HG03571 (cell line): ENCODE measurements around the gene DBNDD1.
"Not testable (repeated sequence)": the region's sequence is repeated elsewhere in the genome, so short reads cannot be mapped to it uniquely, and the experiment has no call there.

Source experiments
- ATAC-seq: cut with Tn5 transposase; IDR thresholded peaks from one replicate; pipeline ENCODE4 v1.9.1; 2021; ENCODE audit not compliant: unreplicated experiment

DBNDD1 gene

DNA sequence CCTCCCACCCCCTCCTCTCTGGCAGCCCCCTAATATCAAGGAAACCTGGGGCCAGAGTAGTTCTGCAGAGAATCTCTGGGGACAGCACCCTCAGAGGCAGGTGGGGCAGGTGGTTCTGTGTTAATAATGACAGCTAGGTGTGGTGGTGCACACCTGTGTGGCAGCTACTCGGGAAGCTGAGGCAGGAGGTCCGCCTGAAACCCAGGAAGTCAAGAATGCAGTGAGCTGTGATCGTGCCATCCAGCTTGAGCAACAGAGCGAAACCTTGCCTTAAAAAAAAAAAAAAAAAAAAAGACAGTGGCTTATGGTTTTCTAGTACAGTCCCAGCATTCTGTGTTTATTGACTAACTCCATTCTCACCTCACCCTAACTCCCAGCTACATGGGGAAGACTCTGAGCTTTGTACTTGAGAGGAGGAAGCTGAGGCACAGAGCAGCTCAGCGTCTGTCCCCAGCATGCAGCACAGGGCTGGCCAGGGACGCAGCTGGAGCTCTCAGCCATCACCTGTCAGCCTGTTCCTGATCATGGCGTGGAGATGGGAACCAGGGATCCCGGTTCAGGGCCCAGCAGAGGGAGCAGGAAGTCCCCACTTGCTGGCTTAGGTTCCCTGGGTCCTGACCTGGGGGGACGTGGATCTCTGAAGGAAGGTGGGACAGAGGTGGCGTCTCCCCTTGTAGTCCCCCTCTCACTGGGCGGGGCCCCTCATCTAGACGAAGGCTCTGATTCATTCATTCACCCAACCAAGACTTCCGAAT, 6.1 kb downstream of the DBNDD1 start:
- no peak for ATAC-seq

DNA sequence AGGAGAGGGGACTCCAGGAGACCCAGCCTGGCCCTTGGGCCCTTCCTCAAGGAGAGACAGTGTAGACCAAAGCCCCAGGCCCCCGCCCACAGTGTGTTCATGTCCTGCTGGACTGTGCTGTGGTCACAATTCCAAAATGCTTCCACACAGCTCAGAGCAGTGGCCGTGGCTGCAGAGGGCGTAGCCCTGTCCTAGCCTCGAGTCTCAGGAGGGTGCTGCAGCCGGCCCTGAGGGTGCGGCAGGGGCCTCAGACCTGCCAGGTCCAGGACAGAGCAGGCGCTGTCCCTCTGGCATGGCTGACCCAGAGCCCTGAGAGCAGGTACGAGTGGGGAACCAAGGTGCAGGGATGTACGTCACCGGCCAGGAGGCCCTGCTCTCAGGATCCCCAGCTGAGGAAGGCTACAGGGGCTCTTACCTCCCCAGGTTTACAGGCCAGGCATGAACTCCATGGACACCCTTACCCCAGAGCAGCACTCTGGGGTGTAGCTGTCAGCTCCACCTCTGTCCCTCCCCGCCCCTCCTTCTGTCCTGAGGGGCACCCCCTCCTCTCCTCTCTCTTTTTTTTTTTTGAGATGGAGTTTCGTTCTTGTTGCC, 7.3 kb downstream of the DBNDD1 start:
- no peak for ATAC-seq

DNA sequence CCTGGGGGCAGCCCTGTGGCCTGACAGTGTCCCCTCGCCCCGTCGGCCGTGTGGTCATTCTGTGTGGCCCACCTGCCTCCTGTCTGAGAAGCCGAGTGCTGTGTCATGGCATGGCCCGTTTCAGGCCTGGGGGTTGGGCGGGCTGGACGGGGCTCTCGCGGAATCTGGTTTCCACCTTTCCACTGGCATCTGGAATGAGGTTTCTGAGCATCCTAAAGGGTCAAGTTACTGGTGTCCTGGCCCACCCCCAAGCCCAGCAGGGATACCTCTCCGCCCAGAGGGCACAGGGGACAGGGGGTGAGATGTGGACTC, 7.8 kb downstream of the DBNDD1 start:
- no peak for ATAC-seq

DNA sequence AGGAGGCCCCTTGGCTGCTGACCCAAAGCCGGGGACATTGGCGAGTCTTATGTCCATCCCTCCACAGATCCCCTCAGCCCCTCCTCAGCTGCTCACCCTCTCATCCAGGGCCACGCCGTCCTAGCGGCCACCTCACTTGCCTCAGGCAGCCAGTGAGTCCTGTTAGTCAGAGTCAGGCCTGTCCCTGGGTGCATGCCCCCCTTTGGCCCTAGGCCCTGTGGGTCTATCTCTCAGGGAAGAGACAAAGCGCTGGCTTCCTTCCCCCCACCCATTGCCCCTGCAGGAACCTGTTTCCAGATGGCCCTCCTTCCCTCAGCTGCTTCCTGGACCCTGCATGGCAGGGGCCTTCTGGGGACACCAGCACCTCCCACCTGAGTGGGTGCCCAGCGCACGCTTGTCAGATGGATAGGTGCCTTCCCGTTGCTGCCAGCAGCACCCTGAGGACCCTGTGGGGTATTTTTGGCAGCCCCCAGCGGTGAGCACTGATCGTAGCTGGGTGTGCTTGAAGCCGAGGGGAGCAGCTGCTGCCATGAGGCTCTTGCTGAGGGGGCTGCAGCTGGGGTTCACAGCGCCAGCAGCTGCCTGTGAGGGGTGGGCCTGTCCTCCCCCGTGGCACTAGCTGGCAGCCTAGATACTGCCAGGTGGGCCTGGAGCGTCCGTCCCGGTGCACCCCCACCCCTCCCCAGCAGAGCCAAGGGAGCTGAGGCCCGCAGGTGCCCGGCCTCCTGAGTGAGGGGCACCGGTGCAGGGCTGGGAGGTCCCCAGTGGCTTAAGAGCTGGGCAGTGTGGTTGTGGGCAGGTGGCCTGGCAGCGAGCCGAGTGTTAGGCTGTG, 8.4 kb downstream of the DBNDD1 start:
- ATAC-seq = no peak

DNA sequence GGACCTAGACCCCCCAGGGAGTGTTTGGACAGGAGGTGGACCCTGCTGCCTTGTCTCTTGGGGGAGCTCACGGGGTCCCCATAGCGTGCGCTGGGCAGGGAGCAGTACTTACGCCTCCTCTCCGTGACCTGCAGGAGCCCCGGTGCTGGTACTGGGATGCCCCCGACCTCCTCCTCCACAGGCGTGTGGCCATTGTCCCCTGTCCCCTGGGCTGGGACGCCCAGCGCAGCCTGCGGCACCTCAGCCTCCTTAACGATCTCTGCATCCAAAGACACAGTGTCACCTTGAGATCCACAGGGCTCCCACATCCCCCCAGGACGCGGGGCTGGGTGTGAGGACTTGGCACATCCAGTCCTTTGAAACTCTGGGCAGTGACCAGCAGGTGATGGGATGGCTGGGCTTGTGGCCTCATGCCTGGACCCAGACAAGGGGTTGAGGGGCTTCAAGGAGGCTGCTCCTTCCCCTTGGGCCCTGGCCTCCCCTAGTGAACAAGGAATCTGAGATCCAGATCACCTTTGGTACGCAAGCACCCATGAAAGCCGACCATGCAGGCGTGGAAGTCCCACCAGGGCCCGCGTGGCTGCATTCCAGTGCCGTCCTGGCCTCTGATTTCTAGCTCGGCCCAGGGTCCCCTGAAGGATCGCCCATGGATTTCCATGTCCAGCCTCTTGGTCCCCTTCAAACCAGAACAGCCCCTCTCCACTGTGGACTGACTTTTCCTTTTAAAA, 9.9 kb downstream of the DBNDD1 start:
- ATAC-seq = no peak

DNA sequence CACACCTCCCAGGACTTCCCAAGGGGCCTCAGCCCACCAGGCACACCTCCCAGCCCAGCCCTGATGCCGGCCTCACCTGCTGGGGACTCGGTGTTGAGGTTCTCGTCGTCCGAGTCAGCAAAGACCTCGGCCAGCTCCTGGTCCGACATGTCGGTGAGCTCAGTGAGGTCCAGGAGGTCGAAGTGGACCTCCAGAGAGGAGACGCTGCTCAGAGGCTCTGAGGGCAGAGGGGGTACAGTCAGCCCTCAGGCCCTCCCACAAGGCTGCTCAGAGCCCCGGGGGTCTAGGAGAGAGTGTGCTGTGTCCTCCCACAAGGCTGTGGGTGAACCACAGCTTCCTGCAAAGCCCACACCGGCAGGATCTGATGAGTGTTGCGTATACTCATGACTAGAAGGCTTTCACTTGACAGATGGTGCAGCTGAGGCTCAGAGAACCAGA, 10.5 kb downstream of the DBNDD1 start:
- peak; percentile 52 for ATAC-seq

DNA sequence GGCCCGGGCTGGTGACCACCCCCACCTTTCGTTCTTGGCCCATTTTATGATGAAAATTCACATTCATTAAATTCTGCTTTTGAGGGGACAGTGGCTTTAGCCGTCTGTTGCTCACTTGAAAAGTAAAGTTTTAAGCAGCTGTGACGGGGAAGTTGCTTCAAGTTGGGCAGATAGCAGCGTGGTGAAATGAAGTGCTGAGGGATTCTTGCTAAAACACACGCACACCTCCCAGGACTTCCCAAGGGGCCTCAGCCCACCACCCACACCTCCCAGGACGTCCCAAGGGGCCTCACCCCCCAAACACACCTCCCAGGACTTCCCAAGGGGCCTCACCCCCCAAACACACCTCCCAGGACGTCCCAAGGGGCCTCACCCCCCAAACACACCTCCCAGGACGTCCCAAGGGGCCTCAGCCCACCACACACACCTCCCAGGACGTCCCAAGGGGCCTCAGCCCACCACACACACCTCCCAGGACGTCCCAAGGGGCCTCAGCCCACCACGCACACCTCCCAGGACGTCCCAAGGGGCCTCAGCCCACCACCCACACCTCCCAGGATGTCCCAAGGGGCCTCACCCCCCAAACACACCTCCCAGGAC, 11.5 kb downstream of the DBNDD1 start:
- ATAC-seq = not testable (repeated sequence)

DNA sequence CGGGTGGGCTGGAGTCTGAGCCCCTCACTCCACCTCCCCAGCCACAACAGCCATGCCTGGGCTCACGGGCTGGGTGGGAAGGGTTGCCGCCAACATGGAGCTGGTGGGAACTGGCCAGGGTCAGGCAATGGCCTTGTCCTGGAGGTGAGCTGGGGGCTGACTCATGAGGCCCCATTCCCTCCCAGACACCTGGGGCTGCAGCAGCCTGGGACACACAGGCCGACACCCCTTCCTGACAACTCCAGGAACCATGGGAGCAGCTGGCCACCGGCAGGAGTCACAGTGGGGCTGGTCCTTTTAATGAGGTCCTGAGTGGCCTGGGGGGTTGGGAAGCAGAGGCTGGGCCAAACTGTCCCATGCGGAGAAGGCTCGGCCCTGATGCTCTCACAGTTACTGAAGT, 12.2 kb downstream of the DBNDD1 start:
- no peak for ATAC-seq

DNA sequence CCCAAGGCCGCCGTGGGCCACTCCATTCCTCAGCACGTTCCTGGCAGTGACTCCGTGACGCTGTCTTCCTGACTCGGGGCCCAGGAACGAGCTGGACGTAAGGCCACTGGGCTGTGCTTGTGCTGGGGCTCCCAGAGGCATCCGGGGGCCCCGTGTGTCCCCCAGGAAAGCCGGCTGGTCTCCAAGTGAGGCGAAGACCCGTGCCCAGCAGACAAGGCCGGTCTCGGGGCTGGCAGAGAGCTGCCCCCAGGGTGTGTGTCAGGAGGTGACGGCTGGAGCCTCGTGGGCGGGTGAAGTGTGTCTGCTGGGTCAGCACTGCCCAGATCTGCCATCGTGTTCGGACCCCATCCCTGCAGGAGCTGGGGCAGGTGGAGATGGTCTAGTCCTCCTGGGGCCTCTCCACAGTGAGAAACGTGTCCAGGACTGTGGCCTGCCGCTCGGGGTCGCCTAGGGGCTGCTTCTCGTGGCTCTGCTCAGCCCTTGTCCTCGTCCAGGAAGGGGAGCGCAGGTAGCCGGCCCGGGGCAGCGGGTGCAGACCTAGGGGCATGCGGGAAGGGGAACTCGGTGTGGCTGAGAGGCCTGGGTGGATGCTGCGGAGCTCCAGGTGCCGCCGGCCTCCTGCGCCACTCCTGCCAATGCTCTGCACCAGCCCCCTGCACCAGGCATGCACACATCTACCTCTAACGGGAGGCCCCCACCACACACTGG, 13.1 kb downstream of the DBNDD1 start:
- ATAC-seq = no peak

DNA sequence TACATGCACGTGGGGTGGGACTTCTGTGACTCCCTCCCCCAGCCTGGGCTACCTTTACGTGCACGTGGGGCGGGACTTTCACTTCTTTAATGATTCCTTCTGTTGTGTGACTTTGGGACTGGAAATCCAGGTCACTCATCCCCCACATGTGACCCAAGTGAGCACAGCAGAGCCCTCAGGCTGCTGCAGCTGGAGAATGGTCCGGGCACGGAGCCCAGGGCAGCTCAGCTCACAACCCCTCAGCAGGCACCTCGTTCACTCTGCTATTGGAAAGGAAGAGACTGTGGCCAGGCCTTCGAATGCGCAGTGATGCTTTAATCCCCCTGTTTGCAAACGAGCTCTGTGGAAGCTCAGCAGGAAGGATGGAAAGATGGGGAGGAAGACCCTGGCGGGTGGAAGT, 14.7 kb downstream of the DBNDD1 start:
- ATAC-seq = no peak

DNA sequence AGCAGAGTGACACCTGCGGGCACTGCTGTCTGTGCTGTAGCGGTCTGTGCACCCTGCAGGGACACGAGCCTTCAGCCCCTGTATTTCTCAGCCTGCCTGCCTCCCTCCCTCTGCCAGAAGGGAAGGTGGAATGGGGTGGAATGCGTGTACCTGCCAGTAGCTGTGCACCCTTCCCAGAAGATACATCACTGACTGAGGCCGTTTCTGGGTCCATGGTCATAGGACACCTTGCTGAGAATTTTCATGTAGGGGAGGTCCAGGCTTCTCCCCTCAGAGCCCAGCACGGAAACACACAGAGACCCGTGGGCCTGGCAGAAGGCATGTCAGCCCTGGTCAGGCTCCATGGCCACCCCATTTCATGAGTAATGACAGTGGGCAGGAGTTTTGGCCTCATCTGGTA, 16.5 kb downstream of the DBNDD1 start:
- no peak for ATAC-seq

DNA sequence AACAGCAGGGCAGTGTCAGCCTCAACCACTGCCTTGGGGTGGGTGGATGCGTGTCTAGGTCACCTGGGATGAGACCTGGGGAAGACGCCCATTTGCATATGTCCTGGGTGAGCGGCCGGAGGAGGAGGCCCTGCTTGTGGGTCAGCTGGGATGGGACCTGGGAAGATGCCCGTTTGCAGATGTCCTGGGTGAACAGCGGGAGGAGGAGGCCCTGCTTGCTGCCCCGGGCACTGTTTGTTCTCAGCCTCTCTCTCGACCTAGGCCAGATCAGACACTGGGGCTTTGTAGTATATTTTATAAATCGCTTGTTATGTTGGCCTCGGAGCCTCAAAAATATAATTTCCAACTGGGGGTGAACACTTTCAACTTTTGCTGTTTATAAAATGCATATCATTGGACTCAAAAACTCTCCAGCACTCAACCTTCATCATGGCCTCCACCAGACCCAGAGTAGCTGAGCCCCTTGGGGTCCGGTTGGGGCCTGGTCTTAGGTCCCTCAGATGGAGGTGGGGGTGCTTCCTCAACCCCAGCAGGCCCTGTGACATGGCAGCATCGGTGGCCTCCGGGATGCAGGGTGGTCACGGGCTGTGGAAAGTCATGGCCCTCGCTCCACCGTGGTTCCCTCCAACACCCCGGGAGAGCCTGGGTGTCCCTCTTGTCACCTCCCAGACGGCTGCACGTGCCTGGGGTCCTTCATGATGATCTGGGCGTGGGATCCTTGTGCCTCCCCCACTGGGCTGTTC, 17.3 kb downstream of the DBNDD1 start:
- ATAC-seq = no peak

DNA sequence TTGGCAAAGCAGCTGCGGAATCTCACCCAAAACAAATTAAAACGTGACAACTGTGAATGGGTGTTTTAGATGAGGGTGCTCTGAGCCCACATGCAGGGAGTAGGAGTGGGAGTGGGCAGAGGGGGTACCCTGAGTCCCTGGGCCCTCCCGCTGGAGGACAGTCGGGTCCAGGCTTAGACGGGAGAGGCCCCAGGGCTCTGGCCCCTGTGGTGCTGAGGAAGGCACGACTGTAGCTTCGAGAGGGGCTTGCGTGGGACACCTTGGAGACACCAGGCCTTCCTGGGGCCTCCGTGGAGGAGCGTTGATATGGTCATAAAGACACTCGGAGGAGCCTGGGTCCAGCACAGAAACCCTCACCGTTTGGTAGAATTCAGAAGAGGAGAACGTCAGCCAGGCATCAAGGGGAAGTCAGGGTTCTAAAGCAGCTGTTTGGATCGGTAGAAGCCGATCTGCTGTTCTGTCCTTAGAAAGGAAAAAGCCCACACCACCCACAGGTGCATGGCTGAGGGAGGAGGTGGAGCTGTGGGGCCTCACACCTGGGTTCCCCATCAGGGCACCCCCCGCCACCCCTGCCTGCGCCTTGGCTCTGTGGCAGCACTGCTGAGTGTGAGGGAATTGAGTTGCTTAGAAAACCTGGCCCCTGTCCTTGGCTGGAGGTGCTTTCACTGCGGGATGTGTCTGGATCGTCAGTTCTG, 18.4 kb downstream of the DBNDD1 start:
- ATAC-seq = no peak

DNA sequence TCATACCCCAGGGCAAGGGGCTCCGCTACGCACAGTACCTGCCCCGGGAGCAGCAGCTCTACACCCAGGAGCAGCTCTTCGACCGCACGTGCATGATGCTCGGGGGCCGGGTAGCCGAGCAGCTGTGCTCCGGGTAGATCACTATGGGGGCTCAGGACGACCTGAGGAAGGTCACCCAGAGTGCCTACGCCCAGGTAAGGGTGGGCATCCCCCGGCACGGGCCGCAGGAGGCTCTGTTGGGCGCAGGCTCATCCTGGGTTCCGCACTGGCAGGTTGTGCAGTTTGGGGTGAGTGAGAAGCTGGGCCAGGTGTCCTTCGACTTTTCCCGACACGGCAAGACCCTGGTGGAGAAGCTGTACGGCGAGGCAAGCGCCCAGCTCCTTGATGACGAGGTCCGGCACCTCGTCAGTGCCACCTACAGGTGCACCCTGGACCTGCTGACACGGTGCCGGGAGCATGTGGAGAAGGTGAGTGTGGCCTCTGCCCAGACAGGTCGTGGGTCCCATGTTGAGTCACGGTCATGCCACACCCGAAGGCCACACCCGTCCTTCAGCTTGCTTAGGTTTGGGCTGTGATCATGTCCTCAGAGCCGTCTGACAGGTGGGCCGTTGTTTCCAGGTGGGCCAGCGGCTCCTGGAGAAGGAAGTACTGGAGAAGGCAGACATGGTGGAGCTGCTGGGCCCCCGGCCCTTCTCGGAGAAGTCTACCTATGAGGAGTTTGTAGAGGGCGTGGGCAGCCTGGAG, 19.3 kb downstream of the DBNDD1 start:
- no peak for ATAC-seq

DNA sequence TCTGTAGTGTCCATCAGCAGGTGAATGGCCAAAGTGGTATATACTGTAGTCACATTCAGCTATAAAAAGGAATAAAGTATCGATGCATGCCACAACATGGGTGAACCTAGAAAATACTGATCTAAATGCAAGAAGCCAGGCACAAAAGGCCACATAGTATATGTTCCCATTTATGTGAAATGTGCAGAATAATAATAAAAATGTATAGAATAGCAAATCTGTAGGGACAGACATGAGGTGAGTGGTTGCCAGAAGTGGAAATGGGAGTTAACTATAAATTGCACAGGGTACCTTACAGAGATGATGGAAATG, 23.1 kb downstream of the DBNDD1 start:
- no peak for ATAC-seq

DNA sequence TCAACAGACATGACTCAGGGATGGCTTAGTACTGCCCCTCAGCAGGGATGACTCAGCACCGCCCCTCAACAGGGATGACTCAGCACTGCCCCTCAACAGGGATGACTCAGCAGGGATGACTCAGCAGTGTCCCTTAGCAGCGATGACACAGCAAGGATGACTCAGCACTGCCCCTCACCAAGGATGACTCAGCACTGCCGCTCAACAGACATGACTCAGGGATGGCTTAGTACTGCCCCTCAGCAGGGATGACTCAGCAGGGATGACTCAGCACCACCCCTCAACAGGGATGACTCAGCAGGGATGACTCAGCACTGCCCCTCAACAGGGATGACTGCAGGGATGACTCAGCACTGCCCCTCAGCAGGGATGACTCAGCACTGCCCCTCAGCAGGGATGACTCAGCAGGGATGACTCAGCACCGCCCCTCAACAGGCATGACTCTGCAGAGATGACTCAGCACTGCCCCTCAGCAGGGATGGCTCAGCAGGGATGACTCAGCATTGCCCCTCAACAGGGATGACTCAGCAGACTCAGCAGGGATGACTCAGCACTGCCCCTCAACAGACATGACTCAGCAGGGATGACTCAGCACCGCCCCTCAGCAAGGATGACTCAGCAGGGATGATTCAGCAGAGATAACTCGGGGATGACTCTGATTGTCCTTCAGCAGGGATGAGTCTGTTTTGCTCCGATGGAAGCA, 23.6 kb downstream of the DBNDD1 start:
- not testable (repeated sequence) for ATAC-seq

DNA sequence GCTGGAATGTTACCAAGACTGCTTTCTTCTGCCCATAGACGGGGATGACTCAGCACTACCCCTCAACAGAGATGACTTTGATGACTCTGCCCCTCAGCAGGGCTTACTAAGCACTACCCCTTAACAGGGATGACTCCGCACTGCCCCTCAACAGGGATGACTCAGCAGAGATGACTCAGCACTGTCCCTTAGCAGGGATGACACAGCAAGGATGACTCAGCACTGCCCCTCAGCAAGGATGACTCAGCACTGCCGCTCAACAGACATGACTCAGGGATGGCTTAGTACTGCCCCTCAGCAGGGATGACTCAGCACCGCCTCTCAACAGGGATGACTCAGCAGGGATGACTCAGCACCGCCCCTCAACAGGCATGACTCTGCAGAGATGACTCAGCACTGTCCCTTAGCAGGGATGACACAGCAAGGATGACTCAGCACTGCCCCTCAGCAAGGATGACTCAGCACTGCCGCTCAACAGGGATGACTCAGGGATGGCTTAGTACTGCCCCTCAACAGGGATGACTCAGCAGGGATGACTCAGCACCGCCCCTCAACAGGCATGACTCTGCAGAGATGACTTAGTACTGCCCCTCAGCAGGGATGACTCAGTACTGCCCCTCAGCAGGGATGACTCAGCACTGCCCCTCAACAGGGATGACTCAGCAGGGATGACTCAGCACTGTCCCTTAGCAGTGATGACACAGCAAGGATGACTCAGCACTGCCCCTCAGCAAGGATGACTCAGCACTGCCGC, 24.4 kb downstream of the DBNDD1 start:
- not testable (repeated sequence) for ATAC-seq
